DMS 273 (cell line): Measurements from ENCODE around the gene PPP1R3G.
"Not testable (repeated sequence)": the region's sequence is repeated elsewhere in the genome, so short reads cannot be mapped to it uniquely, and the experiment has no call there.

Experiments
- DNase-seq: peaks from one replicate; lab custom pipeline; 2025; ENCODE audit not compliant: unreplicated experiment; lab: John Stamatoyannopoulos, UW

PPP1R3G gene

GRCh38 chr6:5116243-5116991 lies 31.3 kb downstream of the PPP1R3G start:
- no peak for DNase-seq

- no peak for DNase-seq
These were observed 34.2 kb downstream of the PPP1R3G start for GRCh38 chr6:5119090-5119951.

- DNase-seq, result no peak
These were observed 34.9 kb downstream of the PPP1R3G start for GRCh38 chr6:5120011-5120410.

GRCh38 chr6:5120543-5120942 lies 35.4 kb downstream of the PPP1R3G start:
- not testable (repeated sequence) for DNase-seq

GRCh38 chr6:5121479-5121878 lies 36.3 kb downstream of the PPP1R3G start:
- DNase-seq, result no peak

- no peak for DNase-seq
These were observed 36.8 kb downstream of the PPP1R3G start for GRCh38 chr6:5121956-5122355.

GRCh38 chr6:5122504-5123112 lies 37.5 kb downstream of the PPP1R3G start:
- no peak for DNase-seq

- no peak for DNase-seq
These were observed 38.4 kb downstream of the PPP1R3G start for GRCh38 chr6:5123296-5124143.

- DNase-seq, result no peak
These were observed 39.4 kb downstream of the PPP1R3G start for GRCh38 chr6:5124526-5124925.

GRCh38 chr6:5125152-5126006 lies 40.2 kb downstream of the PPP1R3G start:
- DNase-seq, result no peak

GRCh38 chr6:5126214-5126613 lies 41.1 kb downstream of the PPP1R3G start:
- DNase-seq, result no peak

GRCh38 chr6:5127106-5127687 lies 42.1 kb downstream of the PPP1R3G start:
- DNase-seq, result no peak

- DNase-seq, result no peak
These were observed 43.2 kb downstream of the PPP1R3G start for GRCh38 chr6:5128351-5128750.

- DNase-seq, result no peak
These were observed 45.2 kb downstream of the PPP1R3G start for GRCh38 chr6:5130135-5130866.

- no peak for DNase-seq
These were observed 47.6 kb downstream of the PPP1R3G start for GRCh38 chr6:5132731-5133130.

- no peak for DNase-seq
These were observed 48.8 kb downstream of the PPP1R3G start for GRCh38 chr6:5133943-5134342.

GRCh38 chr6:5135788-5136376 lies 50.7 kb downstream of the PPP1R3G start:
- peak; percentile 79 for DNase-seq

- no peak for DNase-seq
These were observed 51.7 kb downstream of the PPP1R3G start for GRCh38 chr6:5136851-5137250.
